SH-SY5Y (cell line): ENCODE data around the gene KLHL36.

Experiments used
- GATA2 ChIP-seq: IDR thresholded peaks from 2 replicates; pipeline ENCODE4 v1.6.1; 2011; ENCODE audit warnings: mild to moderate bottlenecking, low read depth, low read length
- GATA3 ChIP-seq: IDR thresholded peaks from 2 replicates; pipeline ENCODE4 v1.6.1; 2011; ENCODE audit warnings: low read depth, mild to moderate bottlenecking, low read length, moderate library complexity

KLHL36 gene

DNA sequence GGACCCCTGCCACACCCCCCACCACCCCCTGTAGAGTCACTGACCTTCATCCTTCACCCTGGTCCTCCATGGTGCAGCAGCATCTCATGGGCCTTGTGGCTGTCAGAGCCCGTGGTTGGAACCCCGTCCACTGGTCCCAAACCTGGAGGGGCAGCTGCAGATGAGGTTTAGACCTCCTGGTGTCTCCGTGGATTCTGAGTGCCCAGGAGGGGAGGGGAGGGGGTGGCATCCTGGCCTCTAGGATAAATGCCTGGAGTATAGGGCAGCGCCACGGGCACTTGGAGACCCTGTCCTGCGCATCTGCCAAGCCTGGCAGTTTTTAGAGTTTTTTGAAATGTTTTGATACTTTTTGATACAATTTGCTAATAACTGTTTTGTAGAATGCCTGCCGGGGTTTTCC is 17.5 kb downstream of the KLHL36 start:
- TF ChIP-seq GATA2 (no peak), GATA3 (no peak)

DNA sequence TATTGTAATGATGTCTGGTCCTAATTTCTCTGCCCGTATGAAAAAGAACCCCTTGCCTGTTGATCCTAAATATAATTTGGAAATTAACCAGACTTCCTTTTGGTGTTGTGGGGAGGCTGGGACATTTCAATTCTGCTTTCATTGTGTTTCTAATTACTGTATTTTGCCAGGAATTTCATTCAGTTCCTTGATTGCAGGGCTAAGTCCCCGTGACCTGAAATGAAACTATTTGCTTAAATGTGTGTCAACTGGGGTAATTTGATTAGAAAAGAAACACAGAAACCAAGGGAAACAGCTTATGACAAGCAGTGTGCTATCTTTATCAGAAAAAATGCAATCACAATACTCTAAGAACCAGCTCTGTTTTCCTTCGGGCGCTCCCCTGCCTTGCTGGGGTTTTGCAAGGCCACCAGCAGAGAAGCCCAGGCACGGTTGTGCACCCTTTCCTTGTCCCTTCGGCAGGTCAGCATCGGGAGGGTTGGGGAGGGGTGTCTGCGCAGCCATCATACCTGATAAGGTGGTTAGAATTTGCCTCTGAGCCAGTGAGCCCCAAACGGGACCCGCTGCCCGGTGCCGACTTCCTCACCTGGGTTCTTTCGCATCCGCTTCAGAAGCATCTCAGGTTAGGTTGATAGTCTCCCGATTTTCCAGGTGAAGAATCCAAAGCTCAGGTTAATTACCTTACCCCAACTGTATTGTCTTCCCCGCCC is 19.4 kb downstream of the KLHL36 start:
- 0 out of 2 replicates have a peak, but pooled peaks have one; percentile 20 for TF ChIP-seq GATA2
- TF ChIP-seq GATA3: no peak

- TF ChIP-seq GATA2: no peak
- no peak for TF ChIP-seq GATA3
Observed at GRCh38 chr16:84670063-84670462, 21.8 kb downstream of the KLHL36 start.

DNA sequence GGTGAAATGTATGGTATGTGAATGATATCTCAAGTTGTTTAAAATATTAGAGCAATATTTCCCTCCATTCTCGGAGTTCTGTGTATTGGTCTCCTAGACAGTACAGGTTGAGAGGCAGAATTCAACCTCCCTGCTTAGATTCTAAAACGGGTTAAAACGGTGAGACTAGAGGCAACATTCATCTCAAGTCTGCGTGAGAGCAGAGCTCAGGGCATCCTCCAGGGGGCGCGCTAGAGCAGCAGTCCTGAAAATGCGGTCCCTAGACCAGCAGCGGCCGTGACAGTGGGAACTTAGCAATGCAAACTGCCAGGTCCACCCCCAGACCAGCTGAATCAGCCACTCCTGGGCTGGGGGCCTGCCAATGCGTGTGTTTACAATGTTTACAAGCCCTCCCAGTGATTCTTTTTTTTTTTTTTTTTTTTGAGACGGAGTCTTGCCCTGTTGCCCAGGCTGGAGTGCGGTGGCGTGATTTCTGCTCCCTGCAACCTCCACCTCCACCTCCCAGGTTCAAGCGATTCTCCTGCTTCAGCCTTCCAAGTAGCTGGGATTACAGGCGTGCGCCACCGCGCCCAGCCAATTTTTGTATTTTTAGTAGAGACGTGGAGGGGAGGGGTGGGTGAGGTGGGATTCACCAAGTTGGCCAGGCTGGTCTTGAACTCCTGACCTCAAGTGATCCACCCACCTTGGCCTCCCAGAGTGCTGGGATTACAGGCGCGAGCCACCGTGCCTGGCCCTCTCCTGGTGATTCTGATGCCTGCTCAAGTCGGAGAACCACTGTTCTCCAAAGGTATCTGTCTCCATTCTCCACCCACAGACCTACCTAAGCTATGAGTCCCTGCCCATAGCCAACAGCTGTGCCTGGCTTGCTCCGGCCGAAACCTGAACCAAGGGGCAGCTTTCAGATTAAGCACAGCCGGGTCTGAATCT is 24.2 kb downstream of the KLHL36 start:
- no peak for TF ChIP-seq GATA3
- TF ChIP-seq GATA2: no peak

DNA sequence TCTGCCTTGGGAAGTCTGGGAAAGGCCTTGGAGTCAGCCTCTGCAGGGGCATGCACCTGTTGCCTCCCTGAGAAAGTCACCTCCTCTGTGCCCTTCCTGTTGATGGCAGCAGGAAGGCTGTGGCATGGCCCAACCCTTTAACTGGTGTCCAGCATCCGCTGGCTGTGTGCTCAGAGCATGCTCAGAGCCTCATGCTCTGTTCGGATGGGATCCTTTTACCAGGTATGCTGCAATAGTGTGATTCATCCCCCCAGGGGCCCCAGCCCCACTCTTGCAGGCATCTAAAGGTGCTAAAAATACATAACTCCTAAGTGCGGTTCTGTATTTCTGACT is 24.9 kb downstream of the KLHL36 start:
- TF ChIP-seq GATA3 (no peak), GATA2 (no peak)

DNA sequence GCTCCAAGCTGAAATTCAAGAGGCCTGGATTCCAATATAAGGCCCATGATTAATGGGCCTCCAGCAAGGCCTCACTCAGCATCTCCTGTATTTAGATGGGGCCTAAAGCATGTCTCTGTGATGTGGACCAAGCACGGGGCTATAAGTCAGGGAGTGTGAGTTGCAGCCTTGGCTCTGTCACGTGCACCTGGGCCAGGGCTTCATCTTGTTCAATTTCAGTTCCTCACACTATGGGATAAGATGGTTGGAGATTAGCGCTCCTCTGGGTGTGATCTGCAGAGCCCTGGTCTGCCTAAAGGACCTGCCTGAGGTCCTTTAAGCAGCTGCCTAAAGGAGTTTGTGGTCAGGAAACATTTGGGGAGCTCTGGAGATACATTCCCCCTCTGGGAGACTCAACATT is 25.2 kb downstream of the KLHL36 start:
- no peak for TF ChIP-seq GATA2
- TF ChIP-seq GATA3: no peak

GRCh38 chr16:84675423-84675822 is 27.1 kb downstream of the KLHL36 start:
- TF ChIP-seq GATA3 (no peak), GATA2 (no peak)

GRCh38 chr16:84675884-84676283 is 27.6 kb downstream of the KLHL36 start:
- no peak for TF ChIP-seq GATA2
- no peak for TF ChIP-seq GATA3

GRCh38 chr16:84677017-84677803 is 28.9 kb downstream of the KLHL36 start:
- TF ChIP-seq GATA3: no peak
- no peak for TF ChIP-seq GATA2

GRCh38 chr16:84677849-84678248 is 29.5 kb downstream of the KLHL36 start:
- TF ChIP-seq GATA2 (no peak), GATA3 (no peak)

GRCh38 chr16:84678541-84678940 is 30.2 kb downstream of the KLHL36 start:
- TF ChIP-seq GATA3 (no peak), GATA2 (no peak)

DNA sequence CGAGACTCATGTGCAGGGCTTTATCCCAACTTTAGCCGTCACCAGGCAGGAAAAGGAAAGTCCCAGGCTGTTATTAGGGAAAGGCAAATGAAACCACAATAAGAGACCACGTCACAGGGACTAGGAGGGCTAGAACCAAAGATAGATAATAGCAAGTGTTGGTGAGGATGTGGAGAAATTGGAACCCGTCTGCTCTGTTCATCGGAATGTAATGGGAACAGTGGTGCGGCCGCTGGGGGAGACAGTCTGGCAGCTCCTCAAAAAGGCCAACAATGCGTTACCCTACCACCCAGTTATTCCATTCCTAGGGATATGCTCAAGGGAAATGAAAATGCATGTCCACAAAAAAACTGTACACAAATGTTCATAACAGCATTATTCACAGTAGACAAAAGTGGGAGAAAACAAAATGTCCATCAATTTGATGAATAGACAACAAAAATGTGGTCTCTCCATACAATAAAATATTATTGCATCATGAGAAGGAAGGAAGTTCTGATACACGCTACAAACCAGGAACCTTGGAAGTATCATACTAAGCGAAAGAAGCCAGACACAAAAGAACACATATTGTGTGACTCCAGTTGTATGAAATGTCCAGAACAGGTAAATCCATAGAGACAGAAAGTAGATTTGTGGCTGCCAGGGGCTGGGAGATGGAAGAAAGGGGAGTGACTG is 32.0 kb downstream of the KLHL36 start:
- TF ChIP-seq GATA3 (no peak), GATA2 (no peak)

DNA sequence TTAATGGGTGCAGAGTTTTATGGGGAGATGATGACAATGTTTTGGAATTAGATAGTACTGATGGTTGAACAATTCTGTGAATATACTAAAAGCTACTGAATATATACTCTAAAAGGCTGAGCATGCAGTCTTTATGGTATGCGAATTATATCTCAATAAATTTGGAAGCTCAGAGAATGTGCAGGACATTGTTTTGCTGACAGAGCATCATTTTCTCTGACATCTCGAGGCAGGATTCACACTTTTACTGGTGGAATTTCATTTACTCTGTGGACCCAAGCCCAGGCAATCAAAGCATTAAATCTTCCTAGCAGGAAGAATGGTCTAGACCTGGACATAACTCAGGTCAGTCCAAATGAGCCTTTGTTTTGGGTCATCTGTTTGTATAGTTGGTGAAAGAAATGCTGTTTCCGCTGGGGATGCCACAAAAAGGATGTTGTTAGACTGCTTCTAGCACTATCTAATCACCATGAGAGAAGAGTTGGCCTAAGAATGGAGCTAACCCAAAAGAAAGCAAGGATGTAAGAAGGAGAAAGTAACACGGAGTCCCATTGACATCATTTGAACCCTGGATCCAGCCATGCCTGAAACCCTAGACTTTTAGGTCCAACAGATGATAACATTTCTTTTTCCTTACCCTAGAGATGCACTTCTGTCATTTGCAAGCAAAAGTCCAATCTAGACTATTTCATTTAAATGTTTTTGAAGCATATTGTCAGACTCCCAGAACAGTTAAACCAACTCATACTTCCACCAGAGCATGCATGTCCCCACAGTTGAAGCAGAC is 32.7 kb downstream of the KLHL36 start:
- no peak for TF ChIP-seq GATA2
- no peak for TF ChIP-seq GATA3
